BJ (cell line): ENCODE measurements around the gene CLASP1. TPM values are rescaled to one million over a fixed set of nuclear protein-coding genes. Genes with fewer than 3 reads are reported as not detected.

ENCODE experiments used
- CTCF ChIA-PET: fragments of 350-600 bp; formaldehyde crosslinking; extraction: SDS; loops from one replicate; lab custom pipeline; 2021; ENCODE audit warnings: antibody characterized with exemption, inconsistent platforms; lab: Yijun Ruan, JAX
- POLR2A ChIA-PET: fragments of 300-600 bp; sonication (Branson Sonifier 250); formaldehyde crosslinking; extraction: SDS; loops from one replicate; lab custom pipeline; 2021; ENCODE audit warnings: antibody characterized with exemption; lab: Charles Lee
- DNase-seq: peaks from one replicate; pipeline ENCODE4 v3.0.0-alpha.2; 2011; ENCODE audit warnings: low read depth
- H3K27me3 ChIP-seq: 2 replicates; pipeline ENCODE4 v1.6.0; 2011; ENCODE audit warnings: low read length; ENCODE audit not compliant: control insufficient read depth, insufficient read depth
- H3K36me3 ChIP-seq: 2 replicates; pipeline ENCODE4 v1.5.1; 2011; ENCODE audit warnings: low read length; ENCODE audit not compliant: control insufficient read depth, insufficient read depth
- H3K4me3 ChIP-seq: 2 replicates; pipeline ENCODE4 v1.5.1; 2011; ENCODE audit warnings: low read depth, mild to moderate bottlenecking, control low read depth, low read length
- polyA plus RNA-seq: library from polyadenylated mRNA; depleted of rRNA; stranded (reverse); fragments of >200 nt; gene quantifications from 2 replicates; pipeline ENCODE4 v1.2.3, GENCODE V29; 2011
- TF ChIP-seq, protein P1 (sequence below): IDR thresholded peaks from 2 replicates; pipeline ENCODE4 v1.5.1; 2011; ENCODE audit warnings: low read depth, mild to moderate bottlenecking, control low read depth, inconsistent platforms, low read length, moderate library complexity; ENCODE audit not compliant: insufficient read depth

CLASP1 gene
- polyA plus RNA-seq, 1 experiment: 7.1 TPM

DNA sequence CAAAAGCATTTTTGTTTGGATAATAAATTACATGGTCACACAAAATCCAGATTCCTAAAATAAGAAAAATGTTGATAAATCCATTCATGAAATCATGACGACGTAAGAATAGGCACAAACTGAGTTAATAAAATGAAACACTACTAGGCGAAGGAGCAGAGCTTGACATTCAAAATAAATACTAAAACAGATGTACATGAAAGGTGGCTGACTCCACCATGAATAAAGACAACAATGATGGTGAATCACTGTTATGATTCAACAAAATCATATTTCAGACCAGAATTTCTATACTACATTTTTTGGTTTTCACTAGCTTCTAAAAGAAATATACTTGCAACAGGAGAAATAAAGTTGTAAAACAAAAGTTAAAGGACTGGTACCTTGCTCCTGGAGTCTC, 240.6 kb downstream of the CLASP1 start:
- TF ChIP-seq, protein P1, sequence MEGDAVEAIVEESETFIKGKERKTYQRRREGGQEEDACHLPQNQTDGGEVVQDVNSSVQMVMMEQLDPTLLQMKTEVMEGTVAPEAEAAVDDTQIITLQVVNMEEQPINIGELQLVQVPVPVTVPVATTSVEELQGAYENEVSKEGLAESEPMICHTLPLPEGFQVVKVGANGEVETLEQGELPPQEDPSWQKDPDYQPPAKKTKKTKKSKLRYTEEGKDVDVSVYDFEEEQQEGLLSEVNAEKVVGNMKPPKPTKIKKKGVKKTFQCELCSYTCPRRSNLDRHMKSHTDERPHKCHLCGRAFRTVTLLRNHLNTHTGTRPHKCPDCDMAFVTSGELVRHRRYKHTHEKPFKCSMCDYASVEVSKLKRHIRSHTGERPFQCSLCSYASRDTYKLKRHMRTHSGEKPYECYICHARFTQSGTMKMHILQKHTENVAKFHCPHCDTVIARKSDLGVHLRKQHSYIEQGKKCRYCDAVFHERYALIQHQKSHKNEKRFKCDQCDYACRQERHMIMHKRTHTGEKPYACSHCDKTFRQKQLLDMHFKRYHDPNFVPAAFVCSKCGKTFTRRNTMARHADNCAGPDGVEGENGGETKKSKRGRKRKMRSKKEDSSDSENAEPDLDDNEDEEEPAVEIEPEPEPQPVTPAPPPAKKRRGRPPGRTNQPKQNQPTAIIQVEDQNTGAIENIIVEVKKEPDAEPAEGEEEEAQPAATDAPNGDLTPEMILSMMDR: no peak
- Histone ChIP-seq H3K36me3 (peaks cover 7% of the 10 kb centered on the region; the same call in 1 of the 2 replicates), H3K27me3 (no peaks in the 10 kb centered on the region), H3K4me3 (no peak overlapping the region)
- ChIA-PET CTCF (interaction anchor here (1.3 kb wide), 1 partner anchor 15 kb away, joined by 3 read pairs; no protein-coding TSS in a partner anchor), POLR2A (no interaction called here)
- no peak for DNase-seq

DNA sequence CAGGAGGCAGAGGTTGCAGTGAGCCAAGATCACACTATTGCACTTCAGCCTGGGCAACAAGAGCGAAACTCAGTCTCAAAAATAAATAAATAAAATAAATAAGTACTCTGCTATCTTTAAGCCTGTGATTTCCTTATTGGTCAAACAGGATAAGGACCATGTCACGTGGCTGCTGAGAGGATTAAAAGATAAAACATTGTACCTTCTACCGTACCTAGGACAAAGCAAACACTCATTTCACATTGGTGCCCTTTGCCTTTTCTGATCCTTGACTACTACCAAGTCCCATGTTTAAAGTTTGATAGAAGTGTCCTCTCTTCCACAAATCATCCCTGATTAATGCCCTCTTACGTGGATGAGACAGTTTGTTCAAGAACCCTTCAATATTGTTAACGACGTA, 244.0 kb downstream of the CLASP1 start:
- TF ChIP-seq, protein P1: no peak
- no peak overlapping the region for H3K4me3 ChIP-seq
- H3K27me3 ChIP-seq: no peaks in the 10 kb centered on the region
- H3K36me3 ChIP-seq: peaks cover 8% of the 10 kb centered on the region; the same call in 1 of the 2 replicates
- no peak for DNase-seq
- POLR2A ChIA-PET: no interaction called here
- CTCF ChIA-PET: no interaction called here

DNA sequence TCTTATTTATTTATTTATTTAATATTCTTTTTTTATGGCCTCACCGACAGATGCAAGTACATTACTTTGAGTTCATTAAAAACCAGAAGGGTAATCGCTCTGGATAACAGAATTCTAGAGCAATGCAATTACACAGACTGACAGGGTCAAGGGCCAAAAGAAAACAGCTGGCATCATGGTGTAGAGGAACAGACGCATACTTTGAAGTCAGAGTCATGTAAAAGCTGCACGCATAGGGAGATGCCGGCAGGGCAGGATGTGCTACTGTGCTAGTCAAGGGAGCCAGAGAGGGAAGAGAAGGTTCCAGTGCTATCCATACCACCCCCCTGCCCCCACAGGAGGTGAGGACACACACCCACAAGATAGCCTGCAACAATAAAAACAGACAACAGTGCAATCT, 249.1 kb downstream of the CLASP1 start:
- POLR2A ChIA-PET: no interaction called here
- CTCF ChIA-PET: interaction anchor here (1.1 kb wide), 1 partner anchor 9 kb away, joined by 3 read pairs; no protein-coding TSS in a partner anchor
- TF ChIP-seq, protein P1: no peak
- Histone ChIP-seq H3K4me3 (no peak overlapping the region), H3K36me3 (peaks cover 4% of the 10 kb centered on the region; the same call in 1 of the 2 replicates), H3K27me3 (no peaks in the 10 kb centered on the region)
- DNase-seq: peak; percentile 61

DNA sequence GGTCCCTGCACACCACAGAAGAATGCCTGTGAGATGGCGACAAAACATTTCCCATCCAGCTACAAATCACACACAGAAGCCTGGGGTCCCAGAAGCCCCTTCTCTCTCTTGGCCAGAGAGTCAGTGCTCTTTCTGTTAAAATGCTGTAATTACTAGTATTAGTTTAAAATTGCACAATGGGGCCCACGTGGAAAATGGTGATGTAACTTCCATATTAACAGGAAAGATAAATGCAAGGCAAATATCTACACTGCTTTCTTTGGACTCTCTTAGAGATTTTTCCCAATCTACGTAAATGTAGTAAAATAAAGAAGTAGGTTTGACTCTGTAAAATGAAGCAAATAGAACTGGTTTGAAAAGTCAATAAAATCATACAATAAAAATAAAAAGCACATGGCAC, 250.4 kb downstream of the CLASP1 start:
- no peaks in the 10 kb centered on the region for H3K27me3 ChIP-seq
- H3K36me3 ChIP-seq: peaks cover 4% of the 10 kb centered on the region; the same call in 1 of the 2 replicates
- POLR2A ChIA-PET: no interaction called here
- CTCF ChIA-PET: no interaction called here
- H3K4me3 ChIP-seq: no peak overlapping the region
- TF ChIP-seq, protein P1: no peak
- no peak for DNase-seq

DNA sequence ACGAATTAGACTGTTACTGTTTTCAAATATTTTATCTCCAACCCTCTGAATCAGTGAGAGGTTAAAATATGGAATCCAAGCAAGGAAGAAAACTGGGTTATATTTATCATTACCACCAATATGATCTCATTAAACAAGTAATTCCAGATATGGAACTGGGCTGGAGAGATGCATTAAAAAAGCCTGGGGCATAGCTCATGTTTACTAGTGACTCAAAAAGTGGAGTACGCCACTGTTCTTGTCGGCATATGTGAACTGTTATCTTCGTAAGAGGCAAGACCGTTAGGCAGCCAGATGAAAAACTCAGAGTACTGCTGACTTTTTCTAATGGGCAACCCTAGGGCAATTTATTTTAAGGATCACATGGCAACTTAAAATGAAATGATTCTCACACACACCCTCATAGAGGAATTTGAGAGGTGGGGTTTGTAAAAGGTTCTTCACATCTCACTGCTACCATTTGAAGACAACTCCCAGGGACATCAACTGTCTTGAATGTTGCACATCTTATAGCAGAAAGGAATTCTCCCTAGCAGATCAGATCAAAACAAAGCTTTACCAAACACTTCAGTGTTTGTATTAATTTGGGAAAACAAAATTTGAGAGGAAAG, 259.1 kb downstream of the CLASP1 start:
- POLR2A ChIA-PET: interaction anchor here (0.5 kb wide), 1 partner anchor 121 kb away, joined by 4 read pairs; no protein-coding TSS in a partner anchor
- H3K36me3 ChIP-seq: 0 out of 2 replicates have a peak, but pooled peaks cover 1% of the 10 kb centered on the region
- H3K27me3 ChIP-seq: no peaks in the 10 kb centered on the region
- CTCF ChIA-PET: interaction anchor here (1.6 kb wide), 1 partner anchor 140 kb away, joined by 4 read pairs; the partner anchor contains the start of gene RNU4ATAC
- TF ChIP-seq, protein P1: no peak
- DNase-seq: no peak
- no peak overlapping the region for H3K4me3 ChIP-seq
